HepG2 (cell line): ENCODE measurements around the gene GOLGA7B. TPM values are rescaled to one million over a fixed set of nuclear protein-coding genes. Genes with fewer than 3 reads are reported as not detected.

Experiments
- ATAC-seq: fragments of 200-7000 bp; cut with Tn5 transposase; 3 replicates; pipeline ENCODE4 v1.9.1; 2020; ENCODE audit warnings: mild to moderate bottlenecking, moderate library complexity
- BruUV-seq: library from RNA; stranded (reverse); fragments of 400-500 nt; replicated peaks from 2 replicates; lab custom pipeline; 2021; lab: Mats Ljungman, UMichigan
- CTCF ChIA-PET: fragments of 300-600 bp; formaldehyde crosslinking; extraction: SDS; loops from one replicate; lab custom pipeline; 2021; ENCODE audit warnings: low total read pairs, inconsistent platforms, low intra/inter-chr PET ratio; lab: Yijun Ruan, JAX
- POLR2A ChIA-PET: fragments of 350-600 bp; sonication (Branson Sonifier 250); formaldehyde crosslinking; loops from one replicate; lab custom pipeline; 2020; ENCODE audit warnings: antibody characterized with exemption, inconsistent platforms; lab: Yijun Ruan, JAX
- DNase-seq: peaks from one replicate; pipeline ENCODE4 v3.0.0-alpha.2; 2015; ENCODE audit warnings: low spot score
- FAIRE-seq: peaks from 3 replicates; lab custom pipeline; 2011; peaks lifted over from hg19 to GRCh38; lab: Jason Lieb, UNC
- H2AFZ ChIP-seq: one replicate; pipeline ENCODE4 v1.6.1; 2011; ENCODE audit warnings: low read length, inconsistent platforms
- H3K27ac ChIP-seq: fragments of 300-600 bp; 3 replicates; pipeline ENCODE4 v1.8.0; 2011; ENCODE audit warnings: mixed run types, mild to moderate bottlenecking, mixed read lengths, low read length, inconsistent platforms; ENCODE audit not compliant: insufficient read depth; ENCODE audit errors: extremely low read length
- H3K27me3 ChIP-seq, 2 experiments: fragments of 200-600 bp in 1 of 2; 2 replicates in 1 of 2; 3 replicates in 1 of 2; pipeline versions ENCODE4 v1.6.0 to v1.8.0; 2011; ENCODE audit warnings: low read length in 2 of 2, mild to moderate bottlenecking in 2 of 2, moderate library complexity in 2 of 2, inconsistent platforms in 1 of 2; ENCODE audit not compliant: insufficient read depth in 2 of 2, control insufficient read depth in 1 of 2
- H3K36me3 ChIP-seq, 2 experiments: fragments of 200-600 bp in 1 of 2; replicated peaks in 1 of 2; 2 replicates in 1 of 2; 3 replicates in 1 of 2; pipeline versions ENCODE4 v1.5.1 to v1.8.0; 2011; ENCODE audit warnings: low read length in 2 of 2, inconsistent platforms in 1 of 2; ENCODE audit not compliant: insufficient read depth in 2 of 2, control insufficient read depth in 1 of 2
- H3K4me1 ChIP-seq: 2 replicates; pipeline ENCODE4 v1.5.1; 2012; ENCODE audit warnings: low read length, inconsistent platforms; ENCODE audit not compliant: insufficient read depth
- H3K4me2 ChIP-seq: 2 replicates; pipeline ENCODE4 v1.6.0; 2011; ENCODE audit warnings: low read depth, low read length, inconsistent platforms
- H3K4me3 ChIP-seq, 3 experiments: fragments of 200-600 bp in 1 of 3; sonication (generic), shearing (Covaris generic) in 1 of 3; replicated peaks in 1 of 3; 2 replicates each; pipeline ENCODE4 v1.5.1; 2011 to 2016; ENCODE audit warnings: low read length in 3 of 3, inconsistent platforms in 2 of 3, low read depth in 2 of 3, mild to moderate bottlenecking in 2 of 3, control low read depth in 1 of 3, mixed read lengths in 1 of 3; ENCODE audit not compliant: insufficient read depth in 1 of 3
- H3K79me2 ChIP-seq: one replicate; pipeline ENCODE4 v1.6.1; 2011; ENCODE audit warnings: low read length, inconsistent platforms; ENCODE audit not compliant: insufficient read depth
- H3K9ac ChIP-seq: 2 replicates; pipeline ENCODE4 v1.6.0; 2011; ENCODE audit warnings: mild to moderate bottlenecking, low read depth, low read length, inconsistent platforms; ENCODE audit not compliant: insufficient read depth
- H3K9me3 ChIP-seq: 2 replicates; pipeline ENCODE4 v1.5.1; 2012; ENCODE audit warnings: mild to moderate bottlenecking, low read length
- H4K20me1 ChIP-seq: 2 replicates; pipeline ENCODE4 v1.6.0; 2011; ENCODE audit warnings: inconsistent platforms, mild to moderate bottlenecking, low read length, moderate library complexity; ENCODE audit not compliant: insufficient read depth
- ARNTL ChIP-seq: sonication (generic); formaldehyde crosslinking; IDR thresholded peaks from 2 replicates; pipeline ENCODE4 v1.4.0; 2020; ENCODE audit warnings: mild to moderate bottlenecking, missing genetic modification reagents
- FOXC1 ChIP-seq: sonication (generic); formaldehyde crosslinking; IDR thresholded peaks from 2 replicates; pipeline ENCODE4 v1.8.0; 2022; ENCODE audit warnings: mild to moderate bottlenecking, missing genetic modification reagents, borderline replicate concordance
- GZF1 ChIP-seq: sonication (generic); formaldehyde crosslinking; IDR thresholded peaks from 2 replicates; pipeline ENCODE4 v1.5.1; 2020; ENCODE audit warnings: mild to moderate bottlenecking, missing genetic modification reagents
- HOXA5 ChIP-seq: sonication (generic); formaldehyde crosslinking; IDR thresholded peaks from 2 replicates; pipeline ENCODE4 v1.4.0; 2020; ENCODE audit warnings: missing genetic modification reagents
- SIX1 ChIP-seq: sonication (generic); formaldehyde crosslinking; IDR thresholded peaks from 2 replicates; pipeline ENCODE4 v1.4.0; 2020; ENCODE audit warnings: missing genetic modification reagents, borderline replicate concordance
- ZNF160 ChIP-seq: sonication (generic); formaldehyde crosslinking; IDR thresholded peaks from 2 replicates; pipeline ENCODE4 v1.8.0; 2022; ENCODE audit warnings: mild to moderate bottlenecking, inconsistent platforms, missing genetic modification reagents
- ZNF501 ChIP-seq: sonication (generic); formaldehyde crosslinking; IDR thresholded peaks from 2 replicates; pipeline ENCODE4 v1.5.1; 2020; ENCODE audit warnings: mild to moderate bottlenecking, moderate library complexity, missing genetic modification reagents
- WGBS: methylation state at CpG from one replicate; pipeline ENCODE4 v1.1.6; 2017; ENCODE audit warnings: low lambda C conversion rate; 5-methylcytosine and 5-hydroxymethylcytosine counted together
- in situ Hi-C: cut with HindIII; loops from 2 replicates; pipeline ENCODE4 v1.10.0; 2017; ENCODE audit warnings: low pct_unique_long_range_greater_than_20kb; ENCODE audit not compliant: extremely low pct_ligation_motif_present
- intact Hi-C: fragments of 100-400 bp; cut with micrococcal nuclease; formaldehyde crosslinking; loops from one replicate; pipeline ENCODE4 v1.10.0; 2022; ENCODE audit not compliant: unreplicated experiment
- polyA plus RNA-seq, 8 experiments: library from polyadenylated mRNA; depleted of rRNA in 3 of 8; stranded (reverse) in 7 of 8; unstranded in 1 of 8; fragments of >200 nt; fragmentation: Illumina TruSeq in 4 of 8; extraction: Trizol in 4 of 8; gene quantifications; 2 replicates each; pipeline versions ENCODE4 v1.2.1 to v1.2.3, GENCODE V29; 2011 to 2016; ENCODE audit warnings: low read depth in 4 of 8, missing spikeins in 1 of 8, mixed read lengths in 1 of 8; ENCODE audit not compliant: insufficient read depth in 1 of 8
- total RNA-seq, 5 experiments: library from RNA; depleted of rRNA; stranded (reverse); fragments of >200 nt; fragmentation: Illumina TruSeq; extraction: Trizol; gene quantifications; 2 replicates each; pipeline ENCODE4 v1.2.3, GENCODE V29; 2016; ENCODE audit warnings: low read depth in 1 of 5
- TF ChIP-seq, protein P1 (sequence below): sonication (generic); formaldehyde crosslinking; IDR thresholded peaks from 2 replicates; pipeline ENCODE4; 2020; ENCODE audit warnings: missing genetic modification reagents, mild to moderate bottlenecking, borderline replicate concordance

Gene GOLGA7B
- total and polyA plus RNA-seq, 2 of the 13 experiments (the other 11 are each of a cell fraction or from before 2014, with no cell fraction given) = not detected

DNA sequence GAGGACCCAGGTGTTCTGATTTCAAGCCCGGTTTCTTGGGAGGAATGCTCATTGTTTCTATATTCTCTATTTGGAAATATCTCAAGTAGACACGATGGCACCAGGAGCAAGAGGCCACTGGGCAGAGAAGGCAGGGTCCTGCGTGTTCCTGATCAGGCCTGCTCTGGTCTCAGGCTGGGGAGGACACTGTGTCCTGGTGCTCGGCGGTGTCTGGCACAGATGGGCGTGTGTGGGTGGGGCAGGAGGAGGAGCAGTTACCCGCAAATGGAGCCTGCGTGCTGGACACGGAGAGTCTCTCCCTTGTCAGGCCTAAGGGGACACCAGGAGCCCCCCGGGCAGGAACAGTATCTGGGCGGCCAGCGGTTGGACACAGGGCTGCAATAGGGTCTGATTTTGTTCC is 25.9 kb upstream of the GOLGA7B start:
- FAIRE-seq (no peak), ATAC-seq (peak; percentile 49), DNase-seq (no peak)
- Histone ChIP-seq H3K4me3 (no peak overlapping the region), H3K27me3 (peaks cover 2 to 34% of the 10 kb centered on the region in 2 experiments; a peak in 4 of 5 replicates), H3K9ac (no peak overlapping the region), H3K4me2 (no peak overlapping the region), H3K9me3 (no peaks in the 10 kb centered on the region), H2AFZ (no peak overlapping the region), H3K27ac (no peak overlapping the region), H3K79me2 (no peaks in the 10 kb centered on the region), H3K36me3 (no peaks in the 10 kb centered on the region), H4K20me1 (no peaks in the 10 kb centered on the region), H3K4me1 (no peaks in the 10 kb centered on the region)
- ChIA-PET CTCF (no interaction called here), POLR2A (no interaction called here)
- in situ Hi-C loops = no loop called here
- intact Hi-C loops = no loop called here
- 16% methylated on average over 9 of the region's 12 CpGs for WGBS
- TF ChIP-seq ZNF501 (CRISPR knock-in tag) (no peak), SIX1 (no peak), HOXA5 (CRISPR knock-in tag) (no peak), GZF1 (CRISPR knock-in tag) (no peak), ZNF160 (CRISPR knock-in tag) (no peak), FOXC1 (CRISPR knock-in tag) (no peak), ARNTL (CRISPR knock-in tag) (no peak)
- TF ChIP-seq, protein P1, sequence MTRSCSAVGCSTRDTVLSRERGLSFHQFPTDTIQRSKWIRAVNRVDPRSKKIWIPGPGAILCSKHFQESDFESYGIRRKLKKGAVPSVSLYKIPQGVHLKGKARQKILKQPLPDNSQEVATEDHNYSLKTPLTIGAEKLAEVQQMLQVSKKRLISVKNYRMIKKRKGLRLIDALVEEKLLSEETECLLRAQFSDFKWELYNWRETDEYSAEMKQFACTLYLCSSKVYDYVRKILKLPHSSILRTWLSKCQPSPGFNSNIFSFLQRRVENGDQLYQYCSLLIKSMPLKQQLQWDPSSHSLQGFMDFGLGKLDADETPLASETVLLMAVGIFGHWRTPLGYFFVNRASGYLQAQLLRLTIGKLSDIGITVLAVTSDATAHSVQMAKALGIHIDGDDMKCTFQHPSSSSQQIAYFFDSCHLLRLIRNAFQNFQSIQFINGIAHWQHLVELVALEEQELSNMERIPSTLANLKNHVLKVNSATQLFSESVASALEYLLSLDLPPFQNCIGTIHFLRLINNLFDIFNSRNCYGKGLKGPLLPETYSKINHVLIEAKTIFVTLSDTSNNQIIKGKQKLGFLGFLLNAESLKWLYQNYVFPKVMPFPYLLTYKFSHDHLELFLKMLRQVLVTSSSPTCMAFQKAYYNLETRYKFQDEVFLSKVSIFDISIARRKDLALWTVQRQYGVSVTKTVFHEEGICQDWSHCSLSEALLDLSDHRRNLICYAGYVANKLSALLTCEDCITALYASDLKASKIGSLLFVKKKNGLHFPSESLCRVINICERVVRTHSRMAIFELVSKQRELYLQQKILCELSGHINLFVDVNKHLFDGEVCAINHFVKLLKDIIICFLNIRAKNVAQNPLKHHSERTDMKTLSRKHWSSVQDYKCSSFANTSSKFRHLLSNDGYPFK (CRISPR knock-in tag) = no peak
- BruUV-seq = no TSS peak
